HG03460 (cell line): Measurements from ENCODE around the gene SLC25A40.
"Not testable (repeated sequence)": the region's sequence is repeated elsewhere in the genome, so short reads cannot be mapped to it uniquely, and the experiment has no call there.

Experiments used
- ATAC-seq: cut with Tn5 transposase; IDR thresholded peaks from one replicate; pipeline ENCODE4 v1.9.1; 2021; ENCODE audit not compliant: unreplicated experiment

Gene SLC25A40, protein sequence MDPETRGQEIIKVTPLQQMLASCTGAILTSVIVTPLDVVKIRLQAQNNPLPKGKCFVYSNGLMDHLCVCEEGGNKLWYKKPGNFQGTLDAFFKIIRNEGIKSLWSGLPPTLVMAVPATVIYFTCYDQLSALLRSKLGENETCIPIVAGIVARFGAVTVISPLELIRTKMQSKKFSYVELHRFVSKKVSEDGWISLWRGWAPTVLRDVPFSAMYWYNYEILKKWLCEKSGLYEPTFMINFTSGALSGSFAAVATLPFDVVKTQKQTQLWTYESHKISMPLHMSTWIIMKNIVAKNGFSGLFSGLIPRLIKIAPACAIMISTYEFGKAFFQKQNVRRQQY

GRCh38 chr7:87876040-87876868, at the start of gene SLC25A40, which contains the start of gene DBF4:
Gene SLC25A40 (minus strand): TSS chr7:87876360. CDS start chr7:87858727, 17,633 bp downstream.
Gene DBF4 (plus strand): TSS chr7:87876493. CDS start chr7:87876733, 240 bp downstream.
- peak; percentile 87 for ATAC-seq

DNA sequence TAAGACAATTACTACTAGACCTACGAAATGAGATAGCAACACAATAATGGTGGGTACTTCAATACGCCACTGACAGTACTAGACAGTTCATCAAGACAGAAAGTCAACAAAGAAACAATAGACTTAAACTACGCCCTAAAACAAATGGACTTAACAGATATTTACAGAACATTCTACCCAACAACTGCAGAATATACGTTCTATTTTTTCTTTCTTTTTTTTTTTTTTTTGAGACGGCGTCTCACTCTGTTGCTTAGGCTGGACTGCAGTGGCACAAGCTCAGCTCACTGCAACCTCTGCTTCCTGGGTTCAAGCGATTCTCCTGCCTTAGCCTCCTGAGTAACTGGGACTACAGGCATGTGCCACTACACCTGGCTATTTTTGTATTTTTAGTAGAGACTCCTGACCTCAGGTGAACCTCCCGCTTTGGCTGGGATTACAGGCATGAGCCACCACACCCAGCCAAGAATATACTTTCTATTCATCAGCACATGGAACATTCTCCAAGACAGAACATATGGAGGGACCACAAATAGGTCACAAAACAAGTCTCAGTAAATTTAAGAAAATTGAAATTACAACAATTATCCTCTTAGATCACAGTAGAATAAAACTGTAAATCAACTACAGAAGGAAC, 46.7 kb upstream of the SLC25A40 start:
- ATAC-seq = not testable (repeated sequence)

DNA sequence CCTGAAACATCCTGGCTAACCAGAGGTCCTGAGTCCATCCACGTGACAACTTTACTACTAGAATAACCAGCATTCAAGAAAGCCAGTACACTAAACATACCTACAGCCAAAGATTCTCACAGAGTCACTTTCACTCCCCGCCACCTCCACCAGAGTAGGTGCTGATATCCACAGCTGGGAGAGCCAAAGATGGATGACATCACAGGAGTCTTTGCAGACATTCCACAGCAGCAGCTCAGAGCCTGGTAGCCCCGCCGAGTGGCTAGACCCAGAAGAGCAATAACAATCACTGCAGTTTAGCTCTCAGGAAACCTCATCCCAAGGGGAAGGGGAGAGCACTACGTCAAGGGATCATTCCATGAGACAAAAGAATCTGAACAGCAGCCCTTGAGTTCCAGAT, 44.4 kb upstream of the SLC25A40 start:
- ATAC-seq = no peak

DNA sequence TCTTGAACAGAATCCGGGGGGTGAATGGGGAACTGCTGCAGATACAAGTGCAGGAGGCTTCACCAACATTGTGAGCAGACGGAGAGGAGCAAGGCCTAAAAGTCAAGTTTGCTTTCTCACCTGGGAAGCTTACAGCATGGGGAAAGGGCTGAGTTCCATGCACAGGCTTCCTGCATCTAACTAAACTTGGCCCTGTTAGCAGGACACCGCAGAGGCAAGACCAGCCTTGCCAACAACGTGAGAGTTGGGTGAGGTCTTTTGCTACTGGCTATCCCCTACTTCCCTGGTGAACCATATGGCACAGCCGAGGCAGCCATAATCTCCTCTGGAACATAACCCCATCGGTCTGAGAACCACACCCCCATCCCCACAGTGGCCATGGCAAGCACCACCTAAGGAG, 43.7 kb upstream of the SLC25A40 start:
- ATAC-seq = no peak

DNA sequence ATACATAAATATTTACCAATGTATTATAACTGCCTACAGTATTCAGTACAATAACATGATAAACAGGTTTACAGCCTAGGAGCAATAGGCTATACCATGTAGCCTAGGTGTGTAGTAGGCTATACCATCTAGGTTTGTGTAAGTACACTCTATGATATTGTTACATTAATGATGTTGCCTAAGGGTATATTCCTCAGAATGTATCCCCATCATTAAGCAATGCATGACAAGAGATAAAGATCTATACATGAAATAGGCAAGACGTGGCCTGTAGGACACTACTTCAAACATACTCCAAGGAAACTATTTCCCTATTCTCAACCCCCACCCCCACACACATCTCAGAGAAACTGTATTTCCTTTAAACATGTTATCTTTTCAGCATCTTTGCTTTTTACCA, 42.6 kb upstream of the SLC25A40 start:
- no peak for ATAC-seq

- no peak for ATAC-seq
Measured at GRCh38 chr7:87912121-87912520, 36.0 kb upstream of the SLC25A40 start.

- ATAC-seq = not testable (repeated sequence)
Measured at GRCh38 chr7:87908814-87909213, 32.7 kb upstream of the SLC25A40 start.

DNA sequence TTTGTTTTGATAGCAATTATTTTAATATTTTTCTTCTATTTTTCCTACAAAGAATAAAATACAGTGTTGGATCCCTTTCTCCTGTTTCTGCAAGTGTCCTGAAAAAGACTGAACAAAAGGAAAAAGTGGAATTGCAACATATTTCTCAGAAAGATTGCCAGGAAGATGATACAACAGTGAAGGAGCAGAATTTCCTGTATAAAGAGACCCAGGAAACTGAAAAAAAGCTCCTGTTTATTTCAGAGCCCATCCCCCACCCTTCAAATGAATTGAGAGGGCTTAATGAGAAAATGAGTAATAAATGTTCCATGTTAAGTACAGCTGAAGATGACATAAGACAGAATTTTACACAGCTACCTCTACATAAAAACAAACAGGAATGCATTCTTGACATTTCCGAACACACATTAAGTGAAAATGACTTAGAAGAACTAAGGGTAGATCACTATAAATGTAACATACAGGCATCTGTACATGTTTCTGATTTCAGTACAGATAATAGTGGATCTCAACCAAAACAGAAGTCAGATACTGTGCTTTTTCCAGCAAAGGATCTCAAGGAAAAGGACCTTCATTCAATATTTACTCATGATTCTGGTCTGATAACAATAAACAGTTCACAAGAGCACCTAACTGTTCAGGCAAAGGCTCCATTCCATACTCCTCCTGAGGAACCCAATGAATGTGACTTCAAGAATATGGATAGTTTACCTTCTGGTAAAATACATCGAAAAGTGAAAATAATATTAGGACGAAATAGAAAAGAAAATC, 31.2 kb upstream of the SLC25A40 start:
- ATAC-seq = not testable (repeated sequence)

GRCh38 chr7:87899255-87899654, 23.1 kb upstream of the SLC25A40 start:
- no peak for ATAC-seq

DNA sequence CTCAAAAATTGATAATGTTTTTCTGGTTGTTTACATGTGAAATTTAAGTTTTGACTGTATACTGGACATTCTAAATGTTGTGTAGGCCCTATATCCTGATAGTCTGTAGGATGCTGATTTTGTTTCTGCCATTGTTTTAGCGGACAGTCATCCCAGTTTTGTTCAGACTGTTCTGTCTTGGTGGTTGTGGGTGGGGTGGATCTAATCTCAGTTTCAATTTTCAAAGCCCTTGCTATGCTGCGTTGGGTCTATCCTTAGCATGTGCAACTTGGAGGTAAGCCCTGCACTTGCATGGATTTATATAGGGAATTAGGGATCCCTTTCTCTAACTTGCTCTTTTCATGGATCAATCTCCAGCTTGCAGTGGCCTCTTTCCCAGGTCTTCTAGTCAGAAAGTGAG, 19.2 kb upstream of the SLC25A40 start:
- no peak for ATAC-seq

GRCh38 chr7:87886875-87887274, 10.7 kb upstream of the SLC25A40 start:
- ATAC-seq = no peak

- ATAC-seq = no peak
Measured at GRCh38 chr7:87885018-87885417, 8.9 kb upstream of the SLC25A40 start.

DNA sequence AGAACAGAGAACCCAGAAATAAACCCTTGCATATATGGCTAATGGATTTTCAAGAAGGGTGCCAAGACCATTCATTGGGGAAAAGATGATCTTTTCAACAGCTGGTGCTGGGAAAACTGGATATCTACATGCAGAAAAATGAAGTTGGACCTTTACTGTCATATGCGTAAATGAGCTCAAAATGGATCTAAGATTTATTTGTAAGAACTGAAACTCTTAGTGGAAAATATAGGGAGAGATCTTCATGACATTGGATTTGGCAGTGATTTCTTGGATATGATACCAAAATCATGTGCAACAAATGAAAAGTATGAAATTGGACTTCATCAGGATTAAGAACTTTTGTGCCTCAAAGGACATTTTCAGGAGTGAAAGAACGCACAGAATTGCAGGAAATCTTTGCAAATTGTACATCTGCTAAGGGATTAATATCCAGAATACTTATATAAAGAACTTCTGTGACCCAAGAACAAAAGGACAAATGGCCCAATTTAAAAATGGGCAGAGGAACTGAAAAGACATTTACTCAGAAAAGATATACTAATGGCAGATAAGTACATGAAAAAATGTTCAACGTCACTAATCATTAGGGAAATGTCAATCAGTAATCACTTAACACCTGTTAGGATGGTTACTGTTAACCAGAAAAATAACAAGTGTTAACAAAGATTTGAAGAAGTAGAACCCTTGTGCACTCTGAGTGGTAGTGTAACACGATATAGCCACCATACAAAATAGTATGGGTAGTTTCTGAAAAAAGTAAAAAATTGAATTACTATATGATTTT, 6.2 kb upstream of the SLC25A40 start:
- ATAC-seq = no peak

DNA sequence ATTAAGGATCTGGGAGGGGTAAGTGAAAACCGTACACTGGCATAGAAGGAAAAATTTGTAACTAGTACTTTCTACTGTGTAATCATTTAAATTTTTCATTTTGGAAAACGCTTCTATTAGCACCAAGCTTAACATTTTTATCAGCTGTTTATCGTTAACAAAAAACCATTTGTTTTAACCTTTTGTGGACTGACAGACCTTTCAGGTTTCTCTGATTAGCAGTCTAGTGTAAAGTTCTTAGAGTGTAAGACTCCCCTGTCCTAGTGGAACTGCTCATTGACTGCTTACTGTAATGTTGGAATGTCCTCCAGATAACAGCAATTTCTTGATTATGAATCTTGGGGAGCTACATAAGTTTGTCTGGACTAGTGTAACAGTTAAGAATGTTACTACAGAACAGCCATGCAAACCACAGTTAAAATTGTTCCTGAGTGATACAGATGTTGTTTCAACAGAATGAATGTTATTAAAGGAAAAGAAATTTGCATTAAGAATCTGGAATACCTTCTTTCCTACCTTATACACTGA, 2.1 kb upstream of the SLC25A40 start:
- ATAC-seq = no peak

DNA sequence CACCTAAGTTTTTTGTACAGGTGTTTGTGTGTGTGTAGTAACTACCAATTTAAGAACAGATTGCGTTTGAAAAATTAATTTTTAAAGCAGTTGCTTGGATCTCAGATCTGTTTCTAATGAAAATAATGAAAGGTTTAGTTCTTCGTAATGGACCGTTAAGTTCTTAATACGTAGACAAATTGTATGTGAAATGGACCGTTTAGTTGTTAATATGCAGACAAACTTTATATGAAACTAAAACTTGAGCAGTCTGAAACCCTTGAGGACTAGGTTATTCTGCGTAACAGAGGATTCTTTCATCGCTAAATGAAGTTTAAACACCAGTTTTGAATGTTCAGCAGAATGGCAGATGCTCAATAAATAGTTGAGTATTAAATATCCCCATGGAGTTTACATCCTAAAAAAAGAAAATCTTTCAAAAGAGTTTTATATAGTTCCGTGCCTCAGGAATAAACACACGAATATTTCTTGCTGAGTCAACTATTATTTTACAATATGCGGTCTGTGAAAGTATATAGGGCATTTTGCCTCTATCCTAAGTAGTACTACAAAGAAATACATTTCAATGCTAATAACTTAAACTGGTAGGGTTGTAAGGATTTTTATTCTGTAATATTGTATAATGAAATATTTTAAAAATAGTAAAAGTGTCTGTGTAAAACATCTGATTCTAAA, 1.3 kb upstream of the SLC25A40 start:
- ATAC-seq = no peak

- ATAC-seq = peak; percentile 12
Measured at GRCh38 chr7:87876869-87877234, 692 bp upstream of the SLC25A40 start.

GRCh38 chr7:87875151-87876039, 765 bp downstream of the SLC25A40 start:
- ATAC-seq = peak; percentile 16

DNA sequence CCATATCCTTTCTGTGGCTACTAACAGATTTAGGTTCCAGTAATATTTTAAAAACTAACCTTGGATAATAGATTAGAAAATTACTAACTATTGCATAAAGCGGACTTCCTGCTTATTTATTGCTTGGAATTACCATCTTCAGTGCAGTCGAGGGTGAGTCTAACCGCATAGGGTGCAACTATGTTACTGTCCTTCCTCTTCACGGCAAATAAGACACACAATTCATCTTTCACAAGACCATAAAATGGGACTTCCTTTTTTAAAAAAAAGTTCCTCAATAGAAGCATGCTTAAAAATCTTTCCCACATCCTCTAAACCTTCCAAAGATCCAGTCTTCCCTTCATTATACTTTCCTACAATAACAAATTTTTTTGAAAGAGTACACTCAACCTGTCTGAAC, 2.1 kb downstream of the SLC25A40 start:
- ATAC-seq = no peak
